GM06990 (cell line): ENCODE data around the gene CALHM1.
"Not testable (repeated sequence)": the region's sequence is repeated elsewhere in the genome, so short reads cannot be mapped to it uniquely, and the experiment has no call there.

Source experiments
- DNase-seq: peaks from one replicate; pipeline ENCODE4 v3.0.0-alpha.2; 2011; ENCODE audit not compliant: insufficient read length; ENCODE audit errors: extremely low read depth
- H3K27me3 ChIP-seq: replicated peaks from 2 replicates; pipeline ENCODE4 v1.6.0; 2011; ENCODE audit warnings: low read length; ENCODE audit not compliant: control insufficient read depth, insufficient read depth
- H3K36me3 ChIP-seq: 2 replicates; pipeline ENCODE4 v1.5.1; 2011; ENCODE audit warnings: low read length; ENCODE audit not compliant: control insufficient read depth, insufficient read depth
- H3K4me3 ChIP-seq: replicated peaks from 2 replicates; pipeline ENCODE4 v1.5.1; 2011; ENCODE audit warnings: low read depth, mild to moderate bottlenecking, control low read depth, low read length
- TF ChIP-seq, protein P1 (sequence below): IDR thresholded peaks from 2 replicates; pipeline ENCODE4 v1.5.1; 2011; ENCODE audit warnings: low read length, control low read depth, mild to moderate bottlenecking, inconsistent platforms; ENCODE audit not compliant: insufficient read depth, poor library complexity, severe bottlenecking

Gene CALHM1

DNA sequence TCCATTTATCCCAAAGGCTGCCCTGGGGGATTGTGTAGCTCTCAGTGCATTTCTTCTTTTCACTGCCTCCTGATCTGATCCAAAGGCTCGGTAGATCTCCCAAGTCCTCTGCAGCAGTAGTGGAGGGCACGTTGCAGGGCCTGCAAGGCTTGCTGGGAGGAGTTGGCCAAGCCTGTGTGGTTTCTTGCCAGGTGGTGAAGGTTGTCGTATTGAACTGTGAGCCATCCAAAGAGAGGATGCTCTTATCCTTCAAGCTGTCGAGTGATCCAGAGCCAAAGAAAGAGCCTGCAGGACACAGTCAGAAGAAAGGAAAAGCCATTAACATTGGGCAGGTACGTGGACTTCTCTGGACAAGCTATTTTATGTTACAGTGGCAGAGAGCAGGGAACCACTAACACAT lies 41.1 kb downstream of the CALHM1 start:
- no peaks in the 10 kb centered on the region for H3K27me3 ChIP-seq
- no peak overlapping the region for H3K4me3 ChIP-seq
- TF ChIP-seq, protein P1, sequence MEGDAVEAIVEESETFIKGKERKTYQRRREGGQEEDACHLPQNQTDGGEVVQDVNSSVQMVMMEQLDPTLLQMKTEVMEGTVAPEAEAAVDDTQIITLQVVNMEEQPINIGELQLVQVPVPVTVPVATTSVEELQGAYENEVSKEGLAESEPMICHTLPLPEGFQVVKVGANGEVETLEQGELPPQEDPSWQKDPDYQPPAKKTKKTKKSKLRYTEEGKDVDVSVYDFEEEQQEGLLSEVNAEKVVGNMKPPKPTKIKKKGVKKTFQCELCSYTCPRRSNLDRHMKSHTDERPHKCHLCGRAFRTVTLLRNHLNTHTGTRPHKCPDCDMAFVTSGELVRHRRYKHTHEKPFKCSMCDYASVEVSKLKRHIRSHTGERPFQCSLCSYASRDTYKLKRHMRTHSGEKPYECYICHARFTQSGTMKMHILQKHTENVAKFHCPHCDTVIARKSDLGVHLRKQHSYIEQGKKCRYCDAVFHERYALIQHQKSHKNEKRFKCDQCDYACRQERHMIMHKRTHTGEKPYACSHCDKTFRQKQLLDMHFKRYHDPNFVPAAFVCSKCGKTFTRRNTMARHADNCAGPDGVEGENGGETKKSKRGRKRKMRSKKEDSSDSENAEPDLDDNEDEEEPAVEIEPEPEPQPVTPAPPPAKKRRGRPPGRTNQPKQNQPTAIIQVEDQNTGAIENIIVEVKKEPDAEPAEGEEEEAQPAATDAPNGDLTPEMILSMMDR, result no peak
- no peak for DNase-seq
- peaks cover 67% of the 10 kb centered on the region for H3K36me3 ChIP-seq

DNA sequence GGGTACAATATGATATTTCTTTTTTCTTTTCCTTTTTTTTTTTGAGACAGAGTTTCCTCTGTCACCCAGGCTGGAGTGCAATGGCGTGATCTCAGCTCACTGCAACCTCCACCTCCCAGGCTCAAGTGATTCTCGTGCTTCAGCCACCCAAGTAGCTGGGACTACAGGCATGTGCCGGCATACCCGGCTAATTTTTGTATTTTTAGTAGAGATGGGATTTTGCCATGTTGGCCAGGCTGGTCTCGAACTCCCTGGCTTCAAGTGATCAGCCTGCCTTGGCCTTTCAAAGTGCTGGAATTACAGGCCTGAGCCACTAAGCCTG lies 41.6 kb downstream of the CALHM1 start:
- H3K4me3 ChIP-seq, DNase-seq, H3K27me3 ChIP-seq: not testable (repeated sequence)
- peaks cover 64% of the 10 kb centered on the region for H3K36me3 ChIP-seq

DNA sequence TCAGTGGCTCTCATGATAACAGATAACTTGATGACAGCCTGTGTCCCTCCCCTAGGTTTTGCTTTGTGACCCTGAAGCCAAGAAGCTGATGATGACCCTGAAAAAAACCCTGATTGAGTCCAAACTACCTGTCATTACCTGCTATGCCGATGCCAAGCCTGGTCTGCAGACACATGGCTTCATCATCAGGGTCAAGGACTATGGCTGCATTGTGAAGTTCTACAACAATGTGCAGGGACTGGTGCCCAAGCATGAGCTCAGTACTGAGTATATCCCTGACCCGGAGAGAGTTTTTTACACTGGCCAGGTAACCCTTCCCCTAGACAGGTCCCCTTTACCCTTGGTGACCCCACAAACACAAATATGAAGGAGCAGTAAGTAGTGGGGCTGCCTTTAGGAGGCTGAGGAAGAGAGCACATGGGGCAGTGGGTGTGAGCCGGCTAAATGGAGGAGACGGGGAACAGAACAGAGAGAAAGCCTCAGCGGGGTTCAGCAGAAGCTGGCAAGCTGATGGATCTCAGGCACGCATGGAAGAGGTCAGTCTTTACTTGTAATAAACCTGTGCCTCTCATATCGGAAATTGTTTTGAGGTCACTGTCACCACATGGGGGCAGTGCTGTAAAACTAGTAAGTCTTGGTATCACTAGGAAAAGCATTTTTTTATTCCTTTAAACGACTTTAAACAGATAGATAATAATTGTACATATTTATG lies 42.1 kb downstream of the CALHM1 start:
- H3K36me3 ChIP-seq, result peaks cover 64% of the 10 kb centered on the region
- peak; percentile 26 for DNase-seq
- H3K4me3 ChIP-seq, result no peak overlapping the region
- H3K27me3 ChIP-seq, result no peaks in the 10 kb centered on the region
- TF ChIP-seq, protein P1, result peak; percentile 53

DNA sequence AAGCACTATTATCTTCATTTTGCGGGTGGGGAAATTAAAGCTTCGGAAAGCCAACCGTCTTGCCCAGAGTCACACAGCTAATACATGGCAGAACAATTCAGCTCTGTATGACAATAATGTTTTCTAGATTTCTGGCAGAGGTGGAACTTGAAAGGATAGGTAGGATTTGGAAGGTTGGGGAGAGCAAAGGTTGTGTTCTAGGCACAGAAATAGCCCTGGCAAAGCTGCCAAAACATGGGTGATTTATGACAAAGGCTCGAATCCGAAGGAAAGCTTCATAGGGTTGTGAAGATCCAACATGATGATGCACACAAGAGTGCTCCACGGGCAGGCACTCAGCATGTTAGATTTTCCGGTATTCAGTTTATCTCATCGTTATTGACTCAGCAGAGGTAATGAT lies 43.1 kb downstream of the CALHM1 start:
- TF ChIP-seq, protein P1, result no peak
- Histone ChIP-seq H3K36me3 (peaks cover 60% of the 10 kb centered on the region), H3K27me3 (no peaks in the 10 kb centered on the region), H3K4me3 (no peak overlapping the region)
- no peak for DNase-seq

DNA sequence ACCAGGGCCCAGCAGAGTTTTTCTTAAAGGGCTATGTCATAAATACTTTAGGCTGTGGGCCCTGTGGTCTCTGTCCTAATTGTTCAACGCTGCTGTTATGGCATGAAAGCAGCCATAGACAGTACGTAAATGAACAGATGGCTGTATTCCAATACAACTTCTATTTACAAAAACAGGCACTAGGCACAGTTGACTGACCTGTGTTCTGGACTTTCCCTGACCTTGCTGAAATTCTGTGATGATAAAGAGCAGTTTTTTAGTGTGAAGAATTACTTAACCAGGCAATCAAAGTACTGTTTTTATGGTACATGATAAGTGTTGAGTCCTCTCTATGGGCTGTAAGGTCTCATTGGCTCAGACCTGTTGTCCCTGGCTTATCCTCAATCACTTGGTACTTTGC lies 45.1 kb downstream of the CALHM1 start:
- peaks cover 50% of the 10 kb centered on the region for H3K36me3 ChIP-seq
- H3K4me3 ChIP-seq, result no peak overlapping the region
- no peak for DNase-seq
- TF ChIP-seq, protein P1, result no peak
- H3K27me3 ChIP-seq, result no peaks in the 10 kb centered on the region
